Activated CD8-positive, alpha-beta memory T cell treated with anti-CD3 and anti-CD28 coated beads, Interleukin-2, amount 50 U/mL, for 4 hours (primary cell): ENCODE measurements around the gene RAB3D.
"Not testable (repeated sequence)": the region's sequence is repeated elsewhere in the genome, so short reads cannot be mapped to it uniquely, and the experiment has no call there.

Experiments used
- DNase-seq: peaks from one replicate; pipeline ENCODE4 v3.0.0-alpha.2; 2020

Gene RAB3D

DNA sequence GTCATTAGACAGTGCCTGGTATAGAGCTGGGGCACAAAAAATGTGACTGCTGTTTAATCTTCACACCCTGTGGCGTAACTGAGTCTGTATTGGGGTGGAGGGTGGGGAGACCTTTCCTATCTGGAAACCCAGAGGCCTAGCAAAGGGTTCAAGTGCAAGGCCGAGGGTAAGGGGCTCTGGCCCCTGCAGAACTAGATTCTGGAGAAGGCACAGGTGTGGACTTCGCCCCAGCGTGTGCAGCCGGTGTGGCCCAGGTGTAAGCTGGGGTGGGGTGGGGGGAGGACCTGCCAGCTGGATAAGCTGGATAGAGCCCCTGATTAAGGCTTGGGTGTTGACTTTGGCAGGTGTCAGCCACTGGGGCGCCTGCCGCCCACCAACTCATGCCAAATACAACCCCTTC is 1.3 kb downstream of the RAB3D start:
- DNase-seq, result no peak

DNA sequence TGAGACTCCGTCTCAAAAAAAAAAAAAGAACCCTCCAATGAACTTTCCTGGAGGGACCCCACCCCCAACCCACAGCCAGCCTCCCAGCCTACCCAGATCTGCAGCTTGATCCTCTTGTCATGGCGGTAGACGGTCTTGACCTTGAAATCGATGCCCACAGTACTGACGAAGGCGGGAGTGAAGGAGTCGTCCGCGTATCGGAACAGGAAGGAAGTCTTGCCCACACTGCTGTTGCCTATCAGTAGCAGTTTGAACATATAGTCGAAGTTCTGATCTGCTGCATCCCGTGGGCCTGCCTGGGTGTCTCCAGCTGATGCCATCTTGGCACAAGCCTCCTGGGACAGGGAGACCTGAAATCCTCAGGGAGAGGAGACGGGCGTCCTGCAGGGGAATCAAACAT is 2.4 kb downstream of the RAB3D start:
- no peak for DNase-seq

DNA sequence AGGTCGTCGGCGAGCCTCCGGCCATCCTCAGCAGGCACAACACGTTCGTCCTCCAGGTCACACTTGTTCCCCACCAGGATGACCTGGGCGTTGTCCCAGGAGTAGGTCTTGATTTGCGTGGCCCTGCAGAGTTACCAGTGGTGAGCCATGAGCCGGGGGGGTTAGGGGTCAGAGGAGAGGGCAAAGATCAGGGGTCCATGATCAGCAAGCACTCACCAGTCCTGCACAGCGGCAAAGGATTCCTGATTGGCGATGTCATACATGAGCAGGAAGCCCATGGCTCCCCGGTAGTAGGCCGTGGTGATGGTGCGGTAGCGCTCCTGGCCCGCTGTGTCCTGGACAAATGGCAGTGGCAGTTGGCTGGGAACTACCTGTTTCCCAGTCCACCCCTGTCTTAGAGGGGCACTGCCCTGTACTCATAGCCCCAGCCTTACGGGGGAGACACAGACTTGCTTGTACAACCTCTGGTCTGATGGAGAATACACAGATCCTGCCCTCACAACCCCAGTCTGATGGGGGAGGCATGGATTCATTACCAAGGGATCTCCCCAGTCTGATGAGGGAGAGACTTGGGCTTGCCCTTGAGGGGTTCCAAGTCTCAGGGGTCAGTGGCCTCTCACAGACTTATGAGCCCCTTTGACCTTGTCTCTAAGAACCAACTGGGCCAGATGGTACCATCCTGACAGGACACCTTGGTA is 3.9 kb downstream of the RAB3D start:
- DNase-seq, result no peak

DNA sequence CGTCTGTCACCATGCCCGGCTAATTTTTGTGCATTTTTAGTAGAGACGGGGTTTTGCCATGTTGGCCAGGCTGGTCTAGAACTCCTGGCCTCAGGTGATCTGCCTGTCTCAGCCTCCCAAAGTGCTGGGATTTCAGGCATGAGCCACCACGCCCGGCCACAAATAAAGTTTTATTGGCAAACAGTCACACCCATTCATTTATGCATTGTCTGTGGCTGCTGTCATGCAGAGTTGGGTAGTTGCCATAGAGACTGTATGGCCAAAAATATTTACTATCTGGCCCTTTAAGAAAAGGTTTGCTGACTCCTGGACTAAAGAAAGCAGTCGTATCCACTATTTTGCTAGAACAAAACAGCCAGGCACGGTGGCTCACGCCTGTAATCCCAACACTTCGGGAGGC is 5.6 kb downstream of the RAB3D start:
- not testable (repeated sequence) for DNase-seq

DNA sequence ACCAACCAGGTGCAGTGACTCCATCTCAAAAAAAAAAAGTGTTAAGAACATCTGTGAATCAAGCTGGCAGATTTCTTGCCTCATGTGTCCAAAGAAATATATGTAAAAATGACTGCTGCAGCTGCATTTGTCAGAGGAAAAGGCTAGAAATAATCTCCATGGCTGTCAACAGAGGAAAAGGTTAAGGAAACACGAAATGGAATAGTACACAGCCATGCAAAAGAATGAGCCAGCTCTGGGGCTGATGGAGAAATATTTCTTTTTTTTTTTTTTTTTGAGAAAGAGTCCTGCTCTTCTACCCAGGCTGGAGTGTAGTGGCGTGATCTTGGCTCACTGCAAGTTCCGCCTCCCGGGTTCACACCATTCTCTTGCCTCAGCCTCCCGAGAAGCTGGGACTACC is 6.6 kb downstream of the RAB3D start:
- DNase-seq, result no peak

DNA sequence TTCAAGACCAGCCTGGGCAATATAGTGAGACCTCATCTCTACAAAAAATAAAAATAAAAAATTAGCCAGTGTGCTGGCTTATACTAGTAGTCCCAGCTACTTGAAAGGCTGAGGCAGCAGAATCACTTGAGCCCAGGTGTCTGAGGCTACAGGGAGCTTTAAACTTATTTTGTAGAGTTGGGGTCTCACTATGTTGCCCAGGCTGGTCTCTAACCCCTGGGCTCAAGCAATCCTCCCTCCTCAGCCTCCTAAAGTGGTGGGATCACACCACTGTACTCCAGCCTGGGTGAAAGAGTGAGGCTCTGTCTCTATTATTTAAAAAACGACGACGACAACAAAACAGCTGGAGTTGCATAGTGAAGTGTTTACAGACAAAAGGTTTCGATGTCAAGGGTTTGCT is 8.0 kb downstream of the RAB3D start:
- DNase-seq, result no peak

DNA sequence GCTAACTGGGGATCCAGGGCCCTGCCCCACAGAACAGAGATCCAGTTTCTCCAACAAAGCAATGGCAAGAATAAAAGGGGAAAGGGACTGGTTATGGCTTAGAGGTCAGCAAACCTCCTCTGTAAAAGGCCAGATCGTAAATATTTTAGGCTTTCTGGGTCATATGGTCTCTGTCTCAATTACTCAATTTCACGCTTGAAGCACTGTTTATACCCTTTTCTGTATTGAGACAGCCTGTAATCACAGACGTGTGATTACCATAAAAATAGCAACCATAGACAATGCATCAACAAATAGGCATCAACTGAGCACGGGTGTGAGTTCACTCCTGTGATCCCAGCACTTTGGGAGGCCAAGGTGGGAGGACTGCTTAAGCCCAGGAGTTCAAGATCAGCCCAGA is 9.3 kb downstream of the RAB3D start:
- DNase-seq, result no peak

DNA sequence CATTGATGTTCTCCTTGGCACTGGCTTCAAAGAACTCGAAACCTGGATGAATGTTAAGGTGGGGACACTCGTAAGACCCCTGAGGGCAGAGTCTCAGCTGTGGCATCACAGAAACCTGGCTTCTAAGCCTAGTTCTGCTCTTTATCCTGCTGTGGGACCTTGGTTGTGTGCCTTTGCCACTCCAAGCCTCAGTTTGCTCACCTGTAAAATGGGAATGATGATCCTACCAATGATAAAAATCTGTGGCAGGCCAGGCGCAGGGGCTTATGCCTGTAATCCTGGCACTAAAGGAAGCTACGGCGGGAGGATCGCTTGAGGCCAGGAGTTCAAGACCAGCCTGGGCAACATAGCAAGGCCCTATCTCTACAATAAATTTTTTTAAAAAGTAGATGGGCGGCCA is 13.9 kb downstream of the RAB3D start:
- DNase-seq, result no peak

DNA sequence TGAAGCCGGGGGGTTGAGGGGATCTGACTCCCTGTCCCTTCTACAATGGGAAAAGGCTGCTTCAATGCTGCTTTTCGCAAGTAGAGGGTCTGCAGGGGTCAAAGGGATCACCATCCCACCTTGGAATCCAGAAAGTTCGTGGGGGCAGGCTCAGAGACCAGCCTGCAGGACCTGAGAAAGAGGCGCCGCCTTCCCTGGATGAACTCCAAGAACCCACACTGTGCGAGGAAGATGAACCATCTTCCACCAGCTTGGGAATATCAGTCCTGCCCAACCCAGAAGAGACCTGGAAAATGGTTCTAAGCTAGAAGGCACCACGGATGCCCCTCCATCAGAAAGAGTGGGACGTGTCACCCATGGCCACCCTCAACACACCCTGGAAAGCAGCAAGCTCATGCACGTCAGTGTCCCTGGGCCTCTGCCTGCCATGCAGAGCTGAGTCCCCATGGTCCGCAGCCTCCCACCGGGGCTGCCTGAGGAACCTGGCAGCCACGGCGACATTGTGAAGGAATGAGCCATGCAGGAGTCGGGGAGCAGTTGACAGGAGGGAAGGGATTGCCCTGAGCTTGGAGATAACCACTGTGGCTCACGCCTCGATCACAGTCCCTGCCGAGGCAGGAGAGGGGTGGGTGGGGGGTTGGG is 14.6 kb downstream of the RAB3D start:
- DNase-seq, result no peak

DNA sequence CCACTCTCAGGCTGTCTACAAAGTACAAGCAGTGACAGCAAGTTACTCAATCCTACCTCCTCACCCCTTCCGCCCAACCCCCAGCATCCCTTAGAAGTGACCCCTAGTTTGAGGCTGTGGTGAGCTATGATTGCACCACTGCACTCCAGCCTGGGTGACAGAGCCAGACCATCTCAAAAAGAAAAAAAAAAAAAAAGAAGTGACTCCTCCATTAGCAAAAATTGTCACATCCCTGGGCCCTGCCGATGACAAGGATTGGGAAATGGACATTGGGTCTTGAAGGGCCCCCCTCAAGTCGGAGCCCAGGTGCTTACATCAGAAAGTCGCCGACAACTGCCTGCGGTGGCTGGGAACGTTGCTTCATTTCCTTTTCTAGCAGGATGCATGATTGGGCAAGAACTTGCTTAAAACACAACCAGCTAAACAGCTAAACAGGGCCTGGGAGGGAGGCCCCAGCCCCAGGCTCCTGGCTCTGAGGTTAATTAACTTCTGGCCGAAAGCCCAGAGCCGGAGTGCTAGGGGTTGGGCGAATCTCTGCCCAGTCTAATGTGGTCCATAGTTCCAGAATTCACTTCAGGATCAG is 15.3 kb downstream of the RAB3D start:
- no peak for DNase-seq

DNA sequence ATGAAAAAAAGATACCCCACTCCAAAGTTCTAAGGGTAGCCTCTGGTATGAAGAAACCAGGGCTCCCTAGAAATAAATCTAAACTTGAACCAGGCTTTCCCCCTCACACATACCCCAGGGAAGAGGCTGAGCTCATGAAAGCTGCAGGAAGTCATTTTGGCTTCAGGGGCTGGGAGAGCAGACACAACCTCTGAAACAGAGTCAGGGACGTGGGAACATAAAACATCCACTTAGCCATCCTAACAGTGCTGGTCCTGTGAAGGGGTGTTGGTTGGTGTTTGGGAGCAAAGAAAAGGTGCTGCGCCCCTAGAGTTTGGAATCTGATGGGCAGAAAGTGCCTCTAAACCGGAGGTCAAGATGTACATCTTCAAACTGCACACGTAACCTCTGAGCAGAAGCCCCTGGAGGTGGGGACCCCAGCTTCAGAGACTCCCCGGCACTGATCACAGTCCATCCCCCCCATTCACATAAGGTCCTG is 15.8 kb downstream of the RAB3D start:
- no peak for DNase-seq

DNA sequence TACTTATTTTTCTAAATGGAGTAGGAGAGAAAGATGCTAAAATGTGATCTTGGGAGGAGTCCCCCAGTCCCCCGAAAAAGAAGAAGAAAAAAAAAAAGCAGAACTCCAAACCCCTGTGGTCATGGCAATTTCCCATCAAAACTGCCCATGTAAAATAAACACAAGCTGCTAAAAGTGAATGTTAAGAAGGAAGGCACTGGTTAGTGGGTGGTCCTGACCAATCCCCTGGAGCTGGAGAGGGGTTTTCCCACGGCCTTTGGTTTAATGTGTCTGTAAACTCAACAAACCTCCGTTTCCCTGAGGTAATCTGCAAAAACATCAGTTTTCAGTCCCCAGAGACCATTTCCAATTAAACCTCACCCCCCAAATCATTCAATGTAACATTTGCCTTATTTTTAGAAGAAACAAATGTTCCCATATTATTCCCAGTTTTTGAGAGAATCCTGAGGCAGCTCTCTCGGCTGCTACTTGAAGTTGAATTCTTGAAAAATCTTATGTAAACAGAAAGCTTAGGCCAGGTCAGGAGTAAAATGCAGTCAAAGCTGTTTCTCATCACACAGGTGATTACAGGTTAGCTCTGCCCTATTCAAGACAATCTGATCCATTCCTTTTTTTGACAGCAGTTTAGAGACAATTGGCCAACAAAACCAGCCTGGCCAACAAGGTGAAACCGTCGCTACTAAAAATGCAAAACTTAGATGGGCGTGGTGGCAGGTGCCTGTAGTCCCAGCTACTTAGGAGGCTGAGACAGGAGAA is 17.0 kb downstream of the RAB3D start:
- no peak for DNase-seq

DNA sequence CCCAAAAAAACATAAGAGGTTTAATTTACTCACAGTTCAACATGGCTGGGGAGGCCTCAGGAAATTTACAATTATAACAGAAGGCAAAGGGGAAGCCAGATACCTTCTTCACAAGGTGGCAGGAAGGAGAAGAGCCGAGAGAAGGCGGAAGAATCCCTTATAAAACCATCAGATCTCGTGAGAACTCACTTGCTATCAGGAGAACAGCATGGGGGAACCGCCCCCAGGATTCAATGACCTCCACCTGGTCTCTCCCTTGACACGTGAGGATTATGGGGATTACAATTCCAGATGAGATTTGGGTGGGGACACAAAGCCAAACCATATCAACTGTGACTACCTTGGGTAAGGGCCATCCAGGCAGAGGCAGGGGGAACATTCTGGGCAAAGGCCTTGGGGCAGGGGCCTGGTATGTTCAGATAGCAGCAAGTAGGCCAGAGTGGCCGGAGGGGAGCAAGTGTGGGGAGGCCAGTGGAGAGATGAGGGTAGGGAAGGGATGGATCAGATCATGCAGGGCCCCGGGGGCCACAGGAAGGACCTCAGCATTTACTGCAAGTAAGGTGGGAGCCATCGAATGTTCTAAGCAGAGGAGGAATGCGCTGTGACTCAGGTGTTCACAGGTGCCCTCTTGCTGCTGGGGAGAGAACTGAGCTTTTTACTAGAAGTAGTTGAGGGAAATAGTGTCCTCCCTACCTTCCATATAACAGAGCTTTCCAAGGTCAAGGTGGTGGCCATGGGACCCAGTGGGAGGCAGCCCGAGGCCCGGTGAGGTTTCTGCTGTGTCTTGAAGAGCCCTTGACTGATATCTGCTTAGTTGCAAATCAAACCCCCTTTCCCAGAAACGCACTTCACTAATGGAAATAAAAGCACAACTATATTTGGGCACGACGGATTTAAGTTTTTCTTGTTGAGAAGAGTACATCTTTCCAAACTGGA is 18.0 kb downstream of the RAB3D start:
- no peak for DNase-seq

DNA sequence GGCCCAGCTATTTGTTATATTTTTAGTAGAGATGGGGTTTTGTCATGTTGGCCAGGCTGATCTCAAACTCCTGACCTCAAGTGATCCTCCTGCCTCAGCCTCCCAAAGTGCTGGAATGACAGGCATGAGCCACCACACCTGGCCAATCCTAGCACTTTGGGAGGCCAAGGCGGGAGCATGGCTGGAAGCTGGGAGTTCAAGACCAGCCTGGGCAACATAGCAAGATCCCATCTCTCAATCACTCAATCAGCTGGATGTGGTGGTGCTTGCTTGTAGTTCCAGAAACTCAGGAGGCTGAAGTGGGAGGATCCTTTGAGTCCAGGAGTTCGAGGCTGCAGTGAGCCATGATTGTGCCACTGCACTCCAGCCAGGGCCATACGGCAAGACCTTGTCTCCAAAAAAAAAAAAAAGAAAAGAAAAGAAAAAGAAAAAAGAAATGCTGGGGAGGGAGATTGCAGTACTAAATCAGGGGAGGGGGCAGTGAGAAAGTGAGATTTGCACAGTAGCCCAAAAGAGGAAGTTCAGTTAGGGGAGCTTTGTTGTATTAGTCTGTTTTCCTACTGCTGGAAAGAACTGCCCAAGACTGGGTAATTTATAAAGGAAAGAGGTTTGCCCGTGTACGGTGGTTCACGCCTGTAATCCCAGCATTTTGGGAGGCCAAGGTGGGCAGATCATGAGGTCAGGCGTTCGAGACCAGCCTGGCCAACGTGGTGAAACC is 19.0 kb downstream of the RAB3D start:
- not testable (repeated sequence) for DNase-seq

DNA sequence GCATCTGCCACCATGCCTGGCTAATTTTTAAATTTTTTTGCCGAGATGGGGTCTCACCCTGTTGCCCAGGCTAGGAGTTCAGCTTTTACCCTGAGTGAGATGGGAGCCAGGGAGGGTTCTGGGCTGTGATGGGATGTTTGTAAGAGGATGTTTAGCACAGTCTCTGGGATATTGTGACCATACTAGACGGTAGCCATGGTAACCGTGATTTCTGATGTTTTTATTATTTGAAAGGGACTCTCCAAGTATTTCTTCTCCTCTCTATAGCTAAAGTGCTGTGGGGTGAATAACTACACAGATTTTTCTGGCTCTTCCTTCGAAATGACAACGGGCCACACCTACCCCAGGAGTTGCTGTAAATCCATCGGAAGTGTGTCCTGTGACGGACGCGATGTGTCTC is 33.1 kb downstream of the RAB3D start:
- no peak for DNase-seq

DNA sequence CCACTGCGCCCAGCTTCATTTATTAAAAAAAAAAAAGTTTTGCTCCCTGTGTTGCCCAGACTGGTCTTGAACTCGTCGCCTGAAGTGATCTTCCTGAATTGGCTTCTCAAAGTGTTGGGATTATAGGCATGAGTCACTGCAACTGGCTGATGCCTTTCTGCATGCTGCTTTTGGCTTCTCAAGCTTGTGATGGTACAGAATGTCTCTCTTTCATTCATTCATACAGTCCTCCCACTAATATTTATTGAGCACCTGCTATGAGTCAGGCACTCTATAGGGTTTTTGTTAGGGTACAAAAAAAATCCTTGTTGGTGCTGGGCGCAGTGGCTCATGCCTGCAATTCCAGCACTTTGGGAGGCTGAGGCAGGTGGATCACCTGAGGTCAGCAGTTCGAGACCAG is 34.5 kb downstream of the RAB3D start:
- DNase-seq, result no peak

DNA sequence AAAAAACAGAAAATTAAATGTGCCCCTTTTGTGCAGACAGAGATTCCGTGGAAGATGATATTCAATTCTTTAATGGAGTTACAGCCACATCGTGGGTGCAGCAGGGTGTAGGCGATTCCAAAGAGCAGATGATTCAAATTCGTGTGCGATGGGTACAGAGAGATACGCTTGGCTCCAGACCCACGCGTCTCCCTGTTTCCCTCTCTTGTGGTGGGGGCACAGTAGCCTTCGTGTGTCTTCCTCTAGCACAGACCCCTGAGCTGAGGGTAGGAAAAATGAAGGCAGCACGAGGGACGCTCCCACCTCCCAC is 38.7 kb downstream of the RAB3D start:
- DNase-seq, result no peak

DNA sequence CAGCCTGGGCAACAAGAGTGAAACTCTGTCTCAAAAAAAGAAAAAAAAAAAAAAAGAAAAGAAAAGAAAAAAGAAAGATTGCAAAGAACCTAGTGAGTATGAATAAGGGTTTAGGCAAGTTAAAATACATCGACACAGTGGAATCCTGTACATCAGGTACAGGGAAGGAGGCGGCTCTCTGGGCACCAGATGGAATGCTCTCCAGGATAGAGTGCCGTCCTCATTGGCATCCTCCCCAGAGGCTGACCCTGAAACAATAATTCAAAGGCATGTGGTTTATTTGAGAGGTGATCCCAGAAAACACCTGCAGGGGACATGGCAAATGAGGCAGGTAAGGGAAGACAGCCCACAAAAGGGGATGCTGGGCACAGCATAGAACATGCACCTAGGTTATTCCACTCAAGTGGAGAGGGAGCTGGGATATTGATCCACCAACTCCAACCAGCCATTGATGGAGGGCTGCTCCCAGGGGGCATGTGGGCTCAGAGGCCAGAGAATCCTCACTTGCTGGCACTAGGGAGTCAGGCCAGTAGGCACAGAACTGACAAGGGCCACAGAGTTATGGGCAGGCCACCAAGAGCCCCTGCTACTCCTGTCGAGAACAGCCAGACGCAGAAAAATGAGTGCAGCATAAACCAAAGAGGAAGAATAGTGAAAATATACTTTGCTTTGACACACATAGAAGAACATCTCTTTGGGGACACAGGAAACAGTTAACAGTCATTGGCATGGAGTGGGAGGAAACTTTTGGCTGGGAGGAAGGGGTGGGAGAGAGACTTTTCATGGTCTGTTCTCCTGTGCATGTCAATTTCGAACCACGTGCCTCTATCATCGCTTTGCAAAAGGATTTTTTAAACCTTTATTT is 39.3 kb downstream of the RAB3D start:
- no peak for DNase-seq

DNA sequence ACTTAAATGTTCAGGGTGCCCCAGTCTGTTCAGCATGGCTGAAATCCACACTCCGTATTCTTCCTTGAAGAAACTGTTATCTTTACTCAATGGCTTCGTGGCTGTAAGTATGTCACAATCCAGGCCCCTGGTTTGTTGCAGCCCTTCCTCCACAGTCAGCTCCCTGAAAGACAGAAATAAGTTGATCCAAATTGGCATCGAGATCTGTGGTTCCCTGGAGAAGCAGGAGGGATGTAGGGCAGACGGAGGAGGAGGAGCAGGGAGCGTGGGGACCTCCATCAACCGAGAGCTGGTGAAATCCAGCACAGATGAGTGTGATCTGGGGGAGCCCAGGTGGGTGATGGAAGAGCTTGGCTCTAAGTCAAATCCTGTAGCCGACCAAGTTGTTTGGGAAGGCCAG is 43.2 kb downstream of the RAB3D start:
- DNase-seq, result no peak

DNA sequence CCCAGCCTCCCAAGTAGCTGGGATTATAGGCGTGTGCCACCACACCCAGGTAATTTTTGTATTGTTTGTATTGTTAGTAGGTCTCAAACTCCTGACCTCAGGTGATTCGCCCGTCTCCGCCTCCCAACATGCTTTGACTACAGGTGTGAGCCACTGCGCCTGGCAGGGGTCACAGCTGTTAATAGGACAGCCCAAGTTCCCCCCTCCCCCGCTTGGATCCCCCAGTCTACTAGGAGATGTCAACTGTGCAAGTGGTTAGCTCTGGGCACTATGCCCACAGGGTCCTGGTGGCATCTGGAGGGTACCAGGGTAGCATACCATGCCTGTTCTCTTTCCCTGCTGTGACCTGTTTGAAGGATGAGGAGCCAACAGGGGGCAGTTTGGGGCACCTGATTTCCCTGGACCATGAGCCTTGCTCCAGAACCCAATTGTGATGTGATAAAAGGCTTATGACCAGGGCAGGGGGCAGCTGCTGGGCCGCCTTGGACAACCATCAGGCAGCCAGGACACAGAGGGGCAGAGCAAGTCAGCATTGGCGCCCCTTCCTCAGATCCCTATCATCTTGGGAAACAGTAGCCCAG is 43.7 kb downstream of the RAB3D start, which contains the start of gene TSPAN16:
TSPAN16 (plus strand) TSS at position 496 of the 581 bp plus-strand sequence. CDS start 138 bp downstream, outside the sequence.
- DNase-seq, result no peak

DNA sequence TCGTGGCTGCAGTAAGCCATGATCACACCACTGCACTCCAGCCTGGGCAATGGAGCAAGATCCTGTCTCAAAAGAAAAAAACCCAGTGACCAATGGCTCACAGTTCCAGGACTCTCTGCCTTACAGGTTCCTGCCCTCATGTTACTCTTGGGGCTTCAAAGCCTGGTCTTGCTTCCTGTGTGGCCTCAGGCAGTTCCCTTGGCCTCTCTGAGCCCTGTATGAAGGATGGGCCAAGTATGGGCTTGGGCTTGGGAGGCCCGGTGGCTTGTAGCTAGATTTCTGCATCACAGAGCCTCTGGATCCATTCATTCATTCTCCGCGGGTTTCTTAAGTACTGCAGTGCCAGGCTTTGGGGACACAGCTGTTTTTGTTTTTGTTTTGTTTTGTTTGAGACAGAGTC is 44.3 kb downstream of the RAB3D start:
- no peak for DNase-seq
